ENCODE measurements around the gene MOSPD3.
A peak's percentile ranks its signal among the peaks of the same experiment; 100 is the strongest.
"Not testable (repeated sequence)": the region's sequence is repeated elsewhere in the genome, so short reads cannot be mapped to it uniquely, and the experiment has no call there.

The MOSPD3 gene

GRCh38 chr7:100611983-100612729 lies at the start of gene MOSPD3:
TSS of gene MOSPD3 (plus strand) at chr7:100612540. CDS start at chr7:100612792, 252 bp downstream.
- peak; percentile 99 for DNase-seq

GRCh38 chr7:100563100-100563564 lies 49.2 kb upstream of the MOSPD3 start:
- DNase-seq, result no peak

- peak; percentile 32 for DNase-seq
Measured at GRCh38 chr7:100563809-100564400, 48.4 kb upstream of the MOSPD3 start.

DNA sequence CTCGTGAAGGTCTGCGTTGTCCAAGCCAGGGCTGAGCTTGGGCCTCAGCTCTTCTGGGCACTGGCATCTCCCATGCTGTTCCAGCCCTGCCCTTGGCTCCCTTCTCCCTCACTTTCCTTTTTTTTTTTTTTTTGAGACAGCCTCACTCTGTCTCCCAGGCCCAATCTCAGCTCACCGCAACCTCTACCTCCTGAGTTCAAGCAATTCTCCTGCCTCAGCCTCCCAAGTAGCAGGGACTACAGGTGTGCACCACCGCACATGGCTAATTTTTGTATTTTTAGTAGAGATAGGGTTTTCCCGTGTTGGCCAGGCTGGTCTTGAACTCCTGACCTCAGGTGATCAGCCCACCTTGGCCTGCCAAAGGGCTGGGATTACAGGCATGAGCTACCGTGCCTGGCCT lies 47.9 kb upstream of the MOSPD3 start:
- DNase-seq, result not testable (repeated sequence)

GRCh38 chr7:100565133-100565571 lies 47.2 kb upstream of the MOSPD3 start:
- DNase-seq, result no peak

GRCh38 chr7:100566018-100566531 lies 46.3 kb upstream of the MOSPD3 start:
- DNase-seq, result no peak

- DNase-seq, result no peak
Measured at GRCh38 chr7:100567031-100567730, 45.2 kb upstream of the MOSPD3 start.

DNA sequence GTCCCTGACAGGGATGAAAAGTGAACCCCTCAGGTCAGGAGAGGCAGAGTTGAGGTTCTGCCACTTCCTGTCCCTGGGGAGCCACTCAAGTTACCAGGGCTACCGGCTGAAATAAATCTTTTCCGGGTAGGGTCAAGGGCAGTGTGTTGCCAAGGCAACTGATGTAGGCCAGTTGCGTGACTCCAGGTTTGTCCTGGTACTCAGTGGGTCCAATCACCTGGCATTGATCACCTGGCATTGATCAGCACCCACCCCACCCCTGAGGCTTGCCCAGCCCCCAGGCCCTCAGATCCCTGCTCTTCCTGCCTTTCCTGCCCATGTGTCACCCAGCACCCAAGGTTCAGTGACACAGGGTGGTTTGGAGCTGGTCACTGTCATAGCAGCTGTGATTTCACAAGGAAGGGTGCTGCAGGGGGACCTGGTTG lies 44.6 kb upstream of the MOSPD3 start:
- DNase-seq, result no peak

DNA sequence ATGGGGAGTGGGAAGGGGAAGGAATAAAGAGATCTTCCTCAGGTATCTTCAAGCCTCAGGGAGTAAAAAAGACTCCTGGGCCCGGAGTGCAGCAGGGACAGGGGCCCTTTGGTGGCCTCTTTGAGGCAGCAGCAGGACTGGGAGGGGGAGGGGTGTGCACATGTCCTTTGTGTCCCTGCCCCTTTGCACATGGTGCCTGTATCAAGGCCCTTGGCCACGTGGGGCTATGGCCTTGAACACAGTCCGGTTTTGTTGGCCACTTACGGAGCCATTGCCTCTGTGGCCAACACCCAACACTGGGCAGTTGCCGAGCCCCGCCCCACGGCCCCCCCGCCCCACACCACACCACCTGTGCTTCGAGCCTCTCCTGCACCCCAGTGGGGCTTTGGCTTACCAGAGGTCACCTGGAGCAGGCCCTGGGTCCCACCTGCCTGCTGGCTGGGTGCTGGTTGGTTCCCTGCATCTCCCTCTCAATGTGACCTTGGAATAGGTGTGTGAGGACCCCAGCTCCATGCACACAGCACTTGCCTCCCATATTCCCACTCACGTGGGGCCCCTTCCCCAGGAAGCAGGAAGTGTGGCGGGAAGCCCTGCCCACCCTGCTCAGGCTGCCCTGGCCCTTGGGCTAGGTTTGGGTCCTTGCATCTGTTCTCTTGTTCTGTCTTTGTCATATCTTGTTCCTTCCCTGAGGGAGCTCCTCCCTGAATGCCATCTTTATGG lies 44.0 kb upstream of the MOSPD3 start:
- DNase-seq, result no peak

GRCh38 chr7:100568896-100569844 lies 43.2 kb upstream of the MOSPD3 start:
- DNase-seq, result peak; percentile 41

- DNase-seq, result no peak
Measured at GRCh38 chr7:100570954-100571828, 41.1 kb upstream of the MOSPD3 start.

GRCh38 chr7:100571829-100572116 lies 40.6 kb upstream of the MOSPD3 start:
- DNase-seq, result no peak

GRCh38 chr7:100572281-100572948 lies 39.9 kb upstream of the MOSPD3 start:
- no peak for DNase-seq

DNA sequence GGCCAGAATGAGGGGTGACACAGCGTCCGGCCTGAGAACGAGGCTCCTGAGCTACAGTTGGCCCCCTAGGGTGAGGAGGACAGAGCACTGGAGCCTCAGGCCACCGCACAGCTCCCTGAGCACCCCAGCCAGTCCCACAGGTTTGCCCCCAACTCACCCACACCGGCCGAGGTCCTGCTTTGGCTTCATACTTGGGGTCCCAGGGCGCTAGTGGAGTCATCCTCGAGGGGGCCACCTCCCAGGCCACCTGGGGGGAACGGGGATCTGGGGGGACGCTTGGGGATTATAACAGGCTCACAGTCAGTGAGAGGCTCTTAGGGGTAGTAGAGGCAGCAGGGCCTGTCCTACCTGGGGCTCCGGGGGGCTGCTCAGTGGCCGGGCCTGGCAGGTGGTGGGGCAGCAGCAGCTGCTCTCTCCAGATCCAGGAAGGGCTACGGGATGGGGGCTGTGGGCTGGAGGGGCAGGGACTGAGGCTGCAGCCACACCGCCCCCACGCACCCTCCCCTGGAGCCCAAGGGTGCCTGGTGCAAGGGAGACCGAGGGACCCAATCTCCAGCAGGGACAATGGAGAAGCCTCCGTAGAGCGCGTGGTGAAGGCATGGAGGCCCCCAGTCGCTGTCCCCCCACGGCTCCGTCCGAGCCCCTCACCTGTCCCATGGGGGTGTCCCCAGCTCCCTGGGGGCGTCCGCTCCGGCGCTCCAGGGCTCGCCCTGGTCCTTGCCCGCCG lies 39.2 kb upstream of the MOSPD3 start:
- no peak for DNase-seq

DNA sequence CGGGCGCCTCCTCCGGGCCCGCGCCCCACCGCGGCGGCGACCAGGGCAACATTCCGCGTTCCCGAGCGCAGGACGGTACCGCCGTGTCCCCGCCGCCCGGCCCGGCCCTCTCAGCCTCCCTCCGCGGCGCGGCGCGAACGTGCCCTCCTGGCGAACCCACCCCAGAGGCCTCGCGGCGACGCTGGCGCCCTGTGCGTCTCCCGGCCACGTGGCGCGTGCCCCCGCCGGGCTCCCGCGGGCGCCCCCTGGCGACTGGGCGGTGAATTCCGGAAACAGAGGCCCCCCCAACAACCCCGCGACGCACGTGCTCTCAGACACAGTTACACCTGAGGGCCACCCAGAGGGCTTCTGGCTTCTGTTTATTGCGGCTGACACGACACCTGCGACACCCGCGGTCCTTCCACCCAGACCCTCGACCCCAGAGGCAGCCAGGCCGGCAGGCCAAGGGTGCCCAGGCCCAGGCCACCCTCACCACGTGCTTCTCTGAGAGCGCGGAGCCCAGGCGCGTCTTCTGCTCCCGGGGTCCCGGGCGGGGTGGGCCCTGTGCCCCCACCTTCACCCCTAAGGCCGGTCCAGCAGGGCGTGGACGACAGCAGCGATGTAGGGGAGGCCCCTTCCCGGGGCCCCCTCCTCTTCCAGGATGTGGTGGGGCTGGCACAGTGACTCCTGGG lies 38.5 kb upstream of the MOSPD3 start, which contains the start of gene SAP25:
SAP25 (minus strand) TSS at position 210 of the 671 bp plus-strand sequence; CDS start at position 52, 158 bp downstream.
- DNase-seq, result no peak

DNA sequence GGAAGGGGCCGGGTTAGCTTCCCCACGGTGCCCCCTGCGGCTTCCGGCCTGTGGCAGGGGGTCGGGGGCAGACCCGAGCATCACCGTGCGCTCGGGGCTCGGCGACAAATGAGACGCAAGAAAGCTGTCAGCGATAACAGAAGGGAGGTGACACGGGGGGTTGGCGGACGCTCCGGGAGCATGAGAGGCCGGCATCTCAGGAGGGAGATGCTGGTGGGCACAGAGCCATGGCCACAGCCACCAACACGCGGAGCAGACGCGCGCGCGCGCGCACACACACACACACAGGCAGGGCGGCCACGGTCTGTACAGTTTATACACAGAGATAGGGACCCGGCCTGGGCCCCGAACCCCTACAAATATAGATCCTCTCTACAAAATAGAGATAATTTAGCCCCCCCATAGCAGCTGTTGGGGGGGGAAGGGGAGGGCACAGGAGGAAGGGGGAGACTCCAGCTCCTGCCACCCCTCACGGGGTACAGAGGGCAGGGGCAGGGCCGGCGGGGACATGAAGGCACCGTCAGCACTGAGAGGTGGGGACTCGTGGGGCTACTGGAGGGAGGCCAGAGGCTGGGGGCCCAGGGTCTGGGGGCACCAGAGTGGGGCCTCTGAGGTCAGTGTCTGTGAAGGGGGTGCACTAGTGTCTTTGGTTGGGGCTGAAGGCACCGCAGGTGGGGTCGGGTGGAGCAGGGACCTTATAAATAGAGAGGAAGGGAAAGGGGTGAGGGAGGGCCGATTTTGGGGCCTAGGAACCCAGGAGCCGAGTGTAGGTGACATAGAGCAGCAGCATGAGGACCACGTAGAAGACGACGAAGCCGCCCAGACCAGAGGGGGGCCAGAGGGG lies 37.8 kb upstream of the MOSPD3 start:
- DNase-seq, result no peak

DNA sequence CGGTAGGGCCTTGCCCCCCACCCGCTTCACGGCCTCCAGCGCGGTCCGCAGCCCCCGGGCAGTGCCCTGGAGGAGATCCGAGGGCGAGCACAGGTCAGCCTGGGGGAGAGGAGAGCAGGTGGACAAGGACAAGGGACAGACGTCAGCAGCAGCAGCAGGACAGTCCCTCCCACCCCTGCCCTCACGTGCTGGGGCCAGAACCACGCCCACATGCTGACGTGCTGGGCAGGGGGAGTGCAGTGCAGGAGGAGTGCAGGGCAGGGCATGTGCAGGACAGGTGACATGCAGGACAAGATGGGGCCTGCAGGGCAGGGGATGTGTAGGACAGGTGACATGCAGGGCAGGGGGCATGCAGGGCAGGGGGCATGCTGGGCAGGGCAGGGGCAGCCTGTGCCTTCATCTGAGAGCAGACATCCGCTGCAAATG lies 37.1 kb upstream of the MOSPD3 start:
- no peak for DNase-seq
